Dendritic cell treated with granulocyte-macrophage colony-stimulating factor and Interleukin-4, amounts not matched to agents 40 ng/mL and 50 ng/mL, for 4 days (primary cell): ENCODE data around the gene FLT4.
"Not testable (repeated sequence)": the region's sequence is repeated elsewhere in the genome, so short reads cannot be mapped to it uniquely, and the experiment has no call there.

Source experiments
- H3K27ac Mint-ChIP-seq: one replicate; pipeline ENCODE4 v1.8.0; 2022; ENCODE audit warnings: mild to moderate bottlenecking, mixed read lengths
- H3K27me3 Mint-ChIP-seq: one replicate; pipeline ENCODE4 v1.8.0; 2022; ENCODE audit warnings: mild to moderate bottlenecking, mixed read lengths
- H3K36me3 Mint-ChIP-seq: one replicate; pipeline ENCODE4 v1.8.0; 2022; ENCODE audit warnings: low read depth, mixed read lengths
- H3K4me1 Mint-ChIP-seq: one replicate; pipeline ENCODE4 v1.8.0; 2022; ENCODE audit warnings: low read depth, mixed read lengths
- H3K4me3 Mint-ChIP-seq: one replicate; pipeline ENCODE4 v1.8.0; 2022; ENCODE audit warnings: mild to moderate bottlenecking, moderate library complexity, mixed read lengths
- H3K9me3 Mint-ChIP-seq: one replicate; pipeline ENCODE4 v1.8.0; 2022; ENCODE audit warnings: mixed read lengths
- intact Hi-C: fragments of 100-400 bp; cut with micrococcal nuclease; formaldehyde crosslinking; loops from one replicate; pipeline ENCODE4 v1.15.0; 2022

FLT4 gene

GRCh38 chr5:180678319-180678718, 28.9 kb upstream of the FLT4 start:
- intact Hi-C loops, H3K9me3 Mint-ChIP-seq, H3K36me3 Mint-ChIP-seq, H3K27ac Mint-ChIP-seq, H3K4me3 Mint-ChIP-seq, H3K4me1 Mint-ChIP-seq: not testable (repeated sequence)
- peaks cover 29% of the 10 kb centered on the region for H3K27me3 Mint-ChIP-seq

GRCh38 chr5:180675036-180675635, 25.7 kb upstream of the FLT4 start:
- Mint-ChIP-seq H3K27me3 (peaks cover 42% of the 10 kb centered on the region), H3K27ac (no peak overlapping the region), H3K4me3 (no peak overlapping the region)

GRCh38 chr5:180674090-180674475, 24.7 kb upstream of the FLT4 start:
- H3K27ac Mint-ChIP-seq, intact Hi-C loops, H3K9me3 Mint-ChIP-seq, H3K4me3 Mint-ChIP-seq, H3K36me3 Mint-ChIP-seq: not testable (repeated sequence)
- Mint-ChIP-seq H3K4me1 (peaks cover 12% of the 10 kb centered on the region), H3K27me3 (peaks cover 42% of the 10 kb centered on the region)

More at GRCh38 chr5:180675036-180675635, 25.7 kb upstream of the FLT4 start:
- H3K9me3 Mint-ChIP-seq = no peaks in the 10 kb centered on the region
- no peaks in the 10 kb centered on the region for H3K36me3 Mint-ChIP-seq
- H3K4me1 Mint-ChIP-seq = peaks cover 5% of the 10 kb centered on the region
- intact Hi-C loops = no loop called here

GRCh38 chr5:180673371-180674089, 24.1 kb upstream of the FLT4 start:
- H3K4me3 Mint-ChIP-seq = no peak overlapping the region

GRCh38 chr5:180671958-180672524, 22.6 kb upstream of the FLT4 start:
- peaks cover 41% of the 10 kb centered on the region for H3K27me3 Mint-ChIP-seq

More at GRCh38 chr5:180673371-180674089, 24.1 kb upstream of the FLT4 start:
- intact Hi-C loops = no loop called here
- Mint-ChIP-seq H3K27ac (no peak overlapping the region), H3K36me3 (no peaks in the 10 kb centered on the region), H3K27me3 (peaks cover 42% of the 10 kb centered on the region), H3K4me1 (peaks cover 12% of the 10 kb centered on the region), H3K9me3 (no peaks in the 10 kb centered on the region)

GRCh38 chr5:180670586-180671359, 21.4 kb upstream of the FLT4 start:
- Mint-ChIP-seq H3K27me3 (peaks cover 37% of the 10 kb centered on the region), H3K36me3 (no peaks in the 10 kb centered on the region), H3K9me3 (no peaks in the 10 kb centered on the region), H3K27ac (no peak overlapping the region), H3K4me1 (peaks cover 12% of the 10 kb centered on the region), H3K4me3 (no peak overlapping the region)
- intact Hi-C loops = no loop called here

More at GRCh38 chr5:180671958-180672524, 22.6 kb upstream of the FLT4 start:
- peaks cover 12% of the 10 kb centered on the region for H3K4me1 Mint-ChIP-seq
- H3K4me3 Mint-ChIP-seq, intact Hi-C loops, H3K36me3 Mint-ChIP-seq, H3K27ac Mint-ChIP-seq, H3K9me3 Mint-ChIP-seq: not testable (repeated sequence)

- H3K9me3 Mint-ChIP-seq = no peaks in the 10 kb centered on the region
- H3K4me1 Mint-ChIP-seq = peaks cover 12% of the 10 kb centered on the region
- no peaks in the 10 kb centered on the region for H3K36me3 Mint-ChIP-seq
- H3K27ac Mint-ChIP-seq = no peak overlapping the region
- intact Hi-C loops = no loop called here
- H3K4me3 Mint-ChIP-seq = no peak overlapping the region
- peaks cover 34% of the 10 kb centered on the region for H3K27me3 Mint-ChIP-seq
Observed at GRCh38 chr5:180670157-180670556, 20.8 kb upstream of the FLT4 start.

GRCh38 chr5:180669661-180670060, 20.3 kb upstream of the FLT4 start:
- intact Hi-C loops = no loop called here
- Mint-ChIP-seq H3K9me3 (no peaks in the 10 kb centered on the region), H3K27me3 (peaks cover 30% of the 10 kb centered on the region), H3K36me3 (no peaks in the 10 kb centered on the region), H3K27ac (no peak overlapping the region), H3K4me1 (peaks cover 12% of the 10 kb centered on the region), H3K4me3 (no peak overlapping the region)

GRCh38 chr5:180668835-180669596, 19.6 kb upstream of the FLT4 start:
- Mint-ChIP-seq H3K4me3 (no peak overlapping the region), H3K27ac (no peak overlapping the region)

GRCh38 chr5:180666812-180667211, 17.4 kb upstream of the FLT4 start:
- Mint-ChIP-seq H3K4me1 (peaks cover 12% of the 10 kb centered on the region), H3K4me3 (no peak overlapping the region), H3K27ac (no peak overlapping the region), H3K36me3 (no peaks in the 10 kb centered on the region), H3K27me3 (peaks cover 9% of the 10 kb centered on the region), H3K9me3 (no peaks in the 10 kb centered on the region)
- intact Hi-C loops = no loop called here

More at GRCh38 chr5:180668835-180669596, 19.6 kb upstream of the FLT4 start:
- H3K27me3 Mint-ChIP-seq = peaks cover 23% of the 10 kb centered on the region
- intact Hi-C loops = no loop called here
- H3K4me1 Mint-ChIP-seq = peaks cover 12% of the 10 kb centered on the region
- no peaks in the 10 kb centered on the region for H3K9me3 Mint-ChIP-seq
- no peaks in the 10 kb centered on the region for H3K36me3 Mint-ChIP-seq

GRCh38 chr5:180665682-180666404, 16.4 kb upstream of the FLT4 start:
- intact Hi-C loops = no loop called here
- Mint-ChIP-seq H3K9me3 (no peaks in the 10 kb centered on the region), H3K4me1 (peaks cover 12% of the 10 kb centered on the region), H3K4me3 (no peak overlapping the region), H3K36me3 (no peaks in the 10 kb centered on the region), H3K27me3 (peaks cover 13% of the 10 kb centered on the region), H3K27ac (no peak overlapping the region)

GRCh38 chr5:180658774-180659564, 9.6 kb upstream of the FLT4 start:
- Mint-ChIP-seq H3K4me3 (no peak overlapping the region), H3K27ac (no peak overlapping the region), H3K36me3 (no peaks in the 10 kb centered on the region), H3K27me3 (peaks cover 48% of the 10 kb centered on the region), H3K4me1 (no peaks in the 10 kb centered on the region), H3K9me3 (no peaks in the 10 kb centered on the region)
- intact Hi-C loops = no loop called here
